Neuronal stem cell (in vitro differentiated cells): ENCODE measurements around the gene LIN54.

Experiments
- DNase-seq: peaks from one replicate; pipeline ENCODE4 v3.0.0-alpha.2; 2013; ENCODE audit warnings: low spot score
- H2AFZ ChIP-seq: one replicate; pipeline ENCODE4 v1.6.1; 2013; ENCODE audit warnings: mild to moderate bottlenecking, low read length, inconsistent platforms
- H2AK5ac ChIP-seq: 2 replicates; pipeline ENCODE4 v1.6.1; 2013; ENCODE audit warnings: low read depth, mild to moderate bottlenecking, inconsistent platforms, low read length, moderate library complexity, mixed read lengths
- H2BK120ac ChIP-seq: 2 replicates; pipeline ENCODE4 v1.6.1; 2013; ENCODE audit warnings: low read depth, mild to moderate bottlenecking, inconsistent platforms, low read length, moderate library complexity, mixed read lengths
- H2BK12ac ChIP-seq: one replicate; pipeline ENCODE4 v1.6.1; 2013; ENCODE audit warnings: low read length, inconsistent platforms
- H2BK15ac ChIP-seq: 2 replicates; pipeline ENCODE4 v1.6.1; 2013; ENCODE audit warnings: mild to moderate bottlenecking, low read length, inconsistent platforms, mixed read lengths
- H2BK5ac ChIP-seq: one replicate; pipeline ENCODE4 v1.6.1; 2013; ENCODE audit warnings: inconsistent platforms, mild to moderate bottlenecking, low read length, moderate library complexity
- H3K14ac ChIP-seq: one replicate; pipeline ENCODE4 v1.6.1; 2013; ENCODE audit warnings: low read length, inconsistent platforms
- H3K18ac ChIP-seq: 2 replicates; pipeline ENCODE4 v1.6.1; 2013; ENCODE audit warnings: low read length, inconsistent platforms
- H3K23ac ChIP-seq: 2 replicates; pipeline ENCODE4 v1.6.1; 2013; ENCODE audit warnings: low read depth, mild to moderate bottlenecking, mixed read lengths, low read length, inconsistent platforms; ENCODE audit not compliant: poor library complexity
- H3K27ac ChIP-seq: replicated peaks from 3 replicates; pipeline ENCODE4 v1.5.1; 2013; ENCODE audit warnings: low read length, inconsistent platforms
- H3K27me3 ChIP-seq, 3 experiments: 2 replicates each; pipeline ENCODE4 v1.6.1; 2013; ENCODE audit warnings: low read length in 3 of 3, mild to moderate bottlenecking in 2 of 3, inconsistent platforms in 1 of 3, low read depth in 1 of 3, mixed read lengths in 1 of 3, moderate library complexity in 1 of 3; ENCODE audit not compliant: control insufficient read depth in 3 of 3, insufficient read depth in 3 of 3
- H3K36me3 ChIP-seq, 2 donors: replicated peaks in 1 of 2; 2 replicates each; pipeline ENCODE4 v1.6.1; 2013; ENCODE audit warnings: low read length in 2 of 2; ENCODE audit not compliant: control insufficient read depth in 2 of 2, insufficient read depth in 2 of 2
- H3K4ac ChIP-seq: 2 replicates; pipeline ENCODE4 v1.6.1; 2013; ENCODE audit warnings: inconsistent platforms, mild to moderate bottlenecking, low read length, moderate library complexity
- H3K4me1 ChIP-seq, 2 donors: 1 replicate in 1 of 2; 2 replicates in 1 of 2; pipeline ENCODE4 v1.6.1; 2013; ENCODE audit warnings: low read length in 2 of 2, low read depth in 1 of 2; ENCODE audit not compliant: control insufficient read depth in 2 of 2, insufficient read depth in 1 of 2
- H3K4me2 ChIP-seq: one replicate; pipeline ENCODE4 v1.6.1; 2013; ENCODE audit warnings: mild to moderate bottlenecking, low read length, inconsistent platforms; ENCODE audit not compliant: insufficient read depth, poor library complexity, severe bottlenecking
- H3K4me3 ChIP-seq, 2 donors: 2 replicates each; pipeline ENCODE4 v1.5.1; 2013; ENCODE audit warnings: low read length in 2 of 2, mild to moderate bottlenecking in 2 of 2, inconsistent platforms in 1 of 2, moderate library complexity in 1 of 2
- H3K79me1 ChIP-seq: one replicate; pipeline ENCODE4 v1.6.1; 2013; ENCODE audit warnings: low read depth, mild to moderate bottlenecking, inconsistent platforms, low read length, moderate library complexity
- H3K9ac ChIP-seq: one replicate; pipeline ENCODE4 v1.6.1; 2013; ENCODE audit warnings: mild to moderate bottlenecking, low read depth, low read length, inconsistent platforms; ENCODE audit not compliant: poor library complexity
- H3K9me3 ChIP-seq, 2 donors: replicated peaks in 1 of 2; 2 replicates each; pipeline versions ENCODE3 to v1.6.1; 2013; ENCODE audit warnings: low read length in 2 of 2, mild to moderate bottlenecking in 2 of 2, inconsistent platforms in 1 of 2, low read depth in 1 of 2, mixed read lengths in 1 of 2, moderate library complexity in 1 of 2; ENCODE audit not compliant: control insufficient read depth in 2 of 2, insufficient read depth in 1 of 2
- H4K8ac ChIP-seq: one replicate; pipeline ENCODE4 v1.6.1; 2013; ENCODE audit warnings: low read depth, mild to moderate bottlenecking, inconsistent platforms, low read length, moderate library complexity
- H4K91ac ChIP-seq: one replicate; pipeline ENCODE4 v1.6.1; 2013; ENCODE audit warnings: low read length, low read depth, mild to moderate bottlenecking, inconsistent platforms; ENCODE audit not compliant: poor library complexity
- WGBS, 2 donors: extraction: QIAGEN DNeasy Blood & Tissue Kit; methylation state at CpG; one replicate each; pipeline ENCODE4 v1.1.7; 2013; ENCODE audit warnings: missing lambda C conversion rate in 2 of 2, mixed read lengths in 1 of 2; ENCODE audit not compliant: insufficient read length in 2 of 2, insufficient replicate concordance in 1 of 2; ENCODE audit errors: extremely low coverage in 2 of 2; 5-methylcytosine and 5-hydroxymethylcytosine counted together

LIN54 gene

GRCh38 chr4:83034630-83035494, 24.2 kb upstream of the LIN54 start, which contains the start of gene COPS4:
TSS of gene COPS4 (plus strand) at chr4:83035183. CDS start at chr4:83035225, 42 bp downstream.
- no peaks in the 10 kb centered on the region for H3K79me1 ChIP-seq
- H3K9ac ChIP-seq, result peak within 1 kb of the TSS; percentile 92
- no peak within 1 kb of the TSS for H3K14ac ChIP-seq
- H2AK5ac ChIP-seq, result no peak within 1 kb of the TSS
- peak within 1 kb of the TSS; percentile 81 for H2AFZ ChIP-seq
- peak; percentile 99 for DNase-seq
- peak within 1 kb of the TSS; percentile 88 for H3K18ac ChIP-seq
- no CpG with 5 or more reads among the region's 39 CpGs for WGBS, 2 donors
- H2BK120ac ChIP-seq, result no peak within 1 kb of the TSS
- peaks cover 0 to 12% of the 10 kb centered on the region in 2 donors for H3K4me1 ChIP-seq
- H2BK15ac ChIP-seq, result no peak within 1 kb of the TSS
- no peak within 1 kb of the TSS for H2BK5ac ChIP-seq
- H4K91ac ChIP-seq, result no peak within 1 kb of the TSS
- peaks cover 0 to 3% (median 0%) of the 10 kb centered on the region in 3 experiments for H3K27me3 ChIP-seq
- H3K23ac ChIP-seq, result no peak within 1 kb of the TSS
- H4K8ac ChIP-seq, result no peak within 1 kb of the TSS
- no peaks in the 10 kb centered on the region for H3K36me3 ChIP-seq
- H3K27ac ChIP-seq, result peak within 1 kb of the TSS; percentile 94
- peak within 1 kb of the TSS; percentile 8 for H3K4ac ChIP-seq
- H2BK12ac ChIP-seq, result no peak within 1 kb of the TSS
- H3K9me3 ChIP-seq, result no peaks in the 10 kb centered on the region
- peak within 1 kb of the TSS; percentile 57 to 81 for H3K4me3 ChIP-seq
- H3K4me2 ChIP-seq, result peak within 1 kb of the TSS; percentile 50

GRCh38 chr4:83029688-83030087, 19.1 kb upstream of the LIN54 start:
- Histone ChIP-seq H3K4ac (no peak overlapping the region), H3K4me1 (no peaks in the 10 kb centered on the region), H2AK5ac (no peak overlapping the region), H3K18ac (no peak overlapping the region), H3K23ac (no peak overlapping the region), H2AFZ (peak overlapping the region; percentile 55), H3K27ac (no peak overlapping the region), H4K91ac (no peak overlapping the region), H3K27me3 (peaks cover 0 to 3% (median 0%) of the 10 kb centered on the region in 3 experiments), H3K14ac (no peak overlapping the region), H3K9ac (no peak overlapping the region), H2BK120ac (no peak overlapping the region), H3K79me1 (no peaks in the 10 kb centered on the region), H4K8ac (no peak overlapping the region), H3K36me3 (no peaks in the 10 kb centered on the region), H2BK15ac (no peak overlapping the region), H3K4me3 (no peak overlapping the region), H2BK12ac (no peak overlapping the region), H3K9me3 (peaks cover under 1 to 4% of the 10 kb centered on the region in 2 donors), H2BK5ac (no peak overlapping the region), H3K4me2 (no peak overlapping the region)
- no peak for DNase-seq
- no CpG with 5 or more reads among the region's 1 CpG for WGBS, 2 donors

- no peak overlapping the region for H3K14ac ChIP-seq
- peaks cover 1 to 6% of the 10 kb centered on the region in 2 donors for H3K9me3 ChIP-seq
- no peak overlapping the region for H3K27ac ChIP-seq
- H3K9ac ChIP-seq, result no peak overlapping the region
- no peak overlapping the region for H3K18ac ChIP-seq
- H3K36me3 ChIP-seq, result no peaks in the 10 kb centered on the region
- no peak overlapping the region for H3K4me2 ChIP-seq
- no peak overlapping the region for H3K4me3 ChIP-seq
- WGBS, 2 donors, result no CpG with 5 or more reads among the region's 3 CpGs
- no peak overlapping the region for H2BK5ac ChIP-seq
- no peaks in the 10 kb centered on the region for H3K79me1 ChIP-seq
- H2AK5ac ChIP-seq, result no peak overlapping the region
- H4K91ac ChIP-seq, result no peak overlapping the region
- H3K27me3 ChIP-seq, result peaks cover 0 to 3% (median 0%) of the 10 kb centered on the region in 3 experiments
- no peak overlapping the region for H2BK12ac ChIP-seq
- H2AFZ ChIP-seq, result peak overlapping the region; percentile 54
- H2BK15ac ChIP-seq, result no peak overlapping the region
- DNase-seq, result no peak
- no peak overlapping the region for H3K23ac ChIP-seq
- no peak overlapping the region for H4K8ac ChIP-seq
- no peak overlapping the region for H2BK120ac ChIP-seq
- H3K4me1 ChIP-seq, result no peaks in the 10 kb centered on the region
- no peak overlapping the region for H3K4ac ChIP-seq
Measured at GRCh38 chr4:83028976-83029375, 18.4 kb upstream of the LIN54 start.

- no peak overlapping the region for H3K4ac ChIP-seq
- H2BK15ac ChIP-seq, result no peak overlapping the region
- H2BK5ac ChIP-seq, result no peak overlapping the region
- H3K4me2 ChIP-seq, result no peak overlapping the region
- no peak overlapping the region for H4K91ac ChIP-seq
- H3K79me1 ChIP-seq, result no peaks in the 10 kb centered on the region
- no peak overlapping the region for H3K23ac ChIP-seq
- H4K8ac ChIP-seq, result no peak overlapping the region
- H3K27ac ChIP-seq, result no peak overlapping the region
- H2AFZ ChIP-seq, result peak overlapping the region; percentile 80
- no peak overlapping the region for H3K9ac ChIP-seq
- DNase-seq, result no peak
- no peak overlapping the region for H3K18ac ChIP-seq
- no peaks in the 10 kb centered on the region for H3K36me3 ChIP-seq
- no peak overlapping the region for H2AK5ac ChIP-seq
- no peak overlapping the region for H3K14ac ChIP-seq
- H2BK12ac ChIP-seq, result no peak overlapping the region
- H2BK120ac ChIP-seq, result no peak overlapping the region
- H3K9me3 ChIP-seq, result peaks cover 1 to 6% of the 10 kb centered on the region in 2 donors
- no peaks in the 10 kb centered on the region for H3K4me1 ChIP-seq
- peaks cover 0 to 3% (median 0%) of the 10 kb centered on the region in 3 experiments for H3K27me3 ChIP-seq
- H3K4me3 ChIP-seq, result no peak overlapping the region
Measured at GRCh38 chr4:83025563-83025962, 14.9 kb upstream of the LIN54 start.
